Measurements from ENCODE around the gene MPZL1.

The MPZL1 gene

GRCh38 chr1:167751676-167752075 is 29.9 kb downstream of the MPZL1 start:
- TF ChIP-seq YY1 (IDR thresholded peaks at IDR 0.05; ENCODE audit: low read depth), result no peak
- TF ChIP-seq NFIC (IDR thresholded peaks at IDR 0.05), result no peak
- no peak for TF ChIP-seq FOXM1 (IDR thresholded peaks at IDR 0.05; ENCODE audit: borderline replicate concordance, low read depth)
- TF ChIP-seq EGR1 (IDR thresholded peaks at IDR 0.05), result no peak
- TF ChIP-seq USF1 (IDR thresholded peaks at IDR 0.05), result no peak
- TF ChIP-seq TCF12 (IDR thresholded peaks at IDR 0.05; ENCODE audit: low read depth), result no peak
- TF ChIP-seq, protein P1, sequence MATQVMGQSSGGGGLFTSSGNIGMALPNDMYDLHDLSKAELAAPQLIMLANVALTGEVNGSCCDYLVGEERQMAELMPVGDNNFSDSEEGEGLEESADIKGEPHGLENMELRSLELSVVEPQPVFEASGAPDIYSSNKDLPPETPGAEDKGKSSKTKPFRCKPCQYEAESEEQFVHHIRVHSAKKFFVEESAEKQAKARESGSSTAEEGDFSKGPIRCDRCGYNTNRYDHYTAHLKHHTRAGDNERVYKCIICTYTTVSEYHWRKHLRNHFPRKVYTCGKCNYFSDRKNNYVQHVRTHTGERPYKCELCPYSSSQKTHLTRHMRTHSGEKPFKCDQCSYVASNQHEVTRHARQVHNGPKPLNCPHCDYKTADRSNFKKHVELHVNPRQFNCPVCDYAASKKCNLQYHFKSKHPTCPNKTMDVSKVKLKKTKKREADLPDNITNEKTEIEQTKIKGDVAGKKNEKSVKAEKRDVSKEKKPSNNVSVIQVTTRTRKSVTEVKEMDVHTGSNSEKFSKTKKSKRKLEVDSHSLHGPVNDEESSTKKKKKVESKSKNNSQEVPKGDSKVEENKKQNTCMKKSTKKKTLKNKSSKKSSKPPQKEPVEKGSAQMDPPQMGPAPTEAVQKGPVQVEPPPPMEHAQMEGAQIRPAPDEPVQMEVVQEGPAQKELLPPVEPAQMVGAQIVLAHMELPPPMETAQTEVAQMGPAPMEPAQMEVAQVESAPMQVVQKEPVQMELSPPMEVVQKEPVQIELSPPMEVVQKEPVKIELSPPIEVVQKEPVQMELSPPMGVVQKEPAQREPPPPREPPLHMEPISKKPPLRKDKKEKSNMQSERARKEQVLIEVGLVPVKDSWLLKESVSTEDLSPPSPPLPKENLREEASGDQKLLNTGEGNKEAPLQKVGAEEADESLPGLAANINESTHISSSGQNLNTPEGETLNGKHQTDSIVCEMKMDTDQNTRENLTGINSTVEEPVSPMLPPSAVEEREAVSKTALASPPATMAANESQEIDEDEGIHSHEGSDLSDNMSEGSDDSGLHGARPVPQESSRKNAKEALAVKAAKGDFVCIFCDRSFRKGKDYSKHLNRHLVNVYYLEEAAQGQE (IDR thresholded peaks at IDR 0.05; ENCODE audit: low read depth), result no peak
- no peak for TF ChIP-seq CEBPB (IDR thresholded peaks at IDR 0.05)

DNA sequence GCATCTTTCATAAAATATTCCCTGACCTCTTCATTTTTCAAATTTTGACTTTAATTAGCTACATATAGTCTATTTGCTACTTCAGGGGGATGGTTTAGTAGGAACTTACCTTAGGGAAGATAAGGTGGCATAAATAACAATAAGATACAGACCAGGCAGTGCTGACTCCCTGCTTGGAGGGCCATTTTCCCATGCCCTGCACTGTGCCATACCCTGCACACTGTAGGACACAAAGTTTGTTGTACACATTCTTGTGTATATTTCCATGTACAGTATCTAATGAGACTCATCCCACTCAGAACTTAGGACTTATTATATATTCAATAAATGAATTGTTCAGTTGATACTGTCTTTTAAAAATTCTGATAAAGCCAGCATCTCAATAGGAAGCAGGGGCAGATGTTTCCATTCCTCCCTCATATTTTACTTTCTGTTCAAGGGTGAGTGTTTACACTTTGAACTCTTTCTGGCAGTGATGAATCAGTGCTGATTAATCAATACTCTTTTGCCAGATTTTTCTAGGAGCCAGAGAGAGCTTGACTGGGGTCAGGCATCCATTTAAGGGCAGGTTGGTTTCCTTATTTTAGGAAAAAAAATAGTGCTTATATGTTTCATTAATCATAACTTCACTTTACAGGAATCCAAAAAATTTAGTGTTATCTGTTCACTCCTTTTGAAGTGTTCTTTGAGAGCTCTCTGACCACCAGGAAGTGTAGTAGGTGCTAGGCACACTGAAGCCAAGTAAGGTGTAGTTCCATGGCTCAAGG is 30.6 kb downstream of the MPZL1 start:
- TF ChIP-seq MAX (IDR thresholded peaks at IDR 0.05), result no peak
- no peak for TF ChIP-seq ZBTB7A (IDR thresholded peaks at IDR 0.05; ENCODE audit: low read depth)
- TF ChIP-seq TAF1 (IDR thresholded peaks at IDR 0.05; ENCODE audit: low read depth), result no peak
- TF ChIP-seq FOXM1 (IDR thresholded peaks at IDR 0.05; ENCODE audit: borderline replicate concordance, low read depth), result no peak
- no peak for TF ChIP-seq CEBPB (IDR thresholded peaks at IDR 0.05)
- TF ChIP-seq EGR1 (IDR thresholded peaks at IDR 0.05), result no peak
- no peak for TF ChIP-seq CREB1 (IDR thresholded peaks at IDR 0.05; ENCODE audit: low read depth)
- TF ChIP-seq RAD21 (IDR thresholded peaks at IDR 0.05; ENCODE audit: low read depth), result no peak
- TF ChIP-seq, protein P1 (IDR thresholded peaks at IDR 0.05; ENCODE audit: low read depth), result no peak
- TF ChIP-seq YY1 (IDR thresholded peaks at IDR 0.05; ENCODE audit: low read depth), result no peak
- TF ChIP-seq NFIC (IDR thresholded peaks at IDR 0.05), result no peak
- TF ChIP-seq TEAD4 (IDR thresholded peaks at IDR 0.05), result no peak
- TF ChIP-seq EP300 (IDR thresholded peaks at IDR 0.05; ENCODE audit: borderline replicate concordance), result no peak
- TF ChIP-seq USF1 (IDR thresholded peaks at IDR 0.05), result no peak
- no peak for TF ChIP-seq TCF12 (IDR thresholded peaks at IDR 0.05; ENCODE audit: low read depth)

DNA sequence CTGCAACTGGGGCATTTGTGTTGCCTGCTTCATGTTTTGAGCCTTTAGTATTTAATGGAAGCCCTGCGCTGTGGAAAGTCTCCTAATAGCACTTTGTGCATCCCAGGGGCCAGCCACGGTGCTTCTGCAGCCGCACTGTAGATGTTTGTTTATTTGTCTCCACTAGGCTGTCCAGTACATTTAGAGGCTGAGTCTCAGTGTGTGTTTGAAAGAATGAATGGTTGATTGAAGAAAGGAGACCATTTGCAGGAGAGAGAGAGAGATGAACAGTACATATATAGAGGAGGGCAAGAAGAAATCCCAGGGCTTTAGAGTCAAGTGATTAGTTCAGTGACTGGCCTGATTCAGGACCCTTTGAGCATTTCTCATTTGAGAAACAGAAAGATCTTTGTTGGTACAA is 33.9 kb downstream of the MPZL1 start:
- no peak for TF ChIP-seq YY1 (IDR thresholded peaks at IDR 0.05; ENCODE audit: low read depth)
- TF ChIP-seq, protein P1 (IDR thresholded peaks at IDR 0.05; ENCODE audit: low read depth), result no peak
- no peak for TF ChIP-seq CEBPB (IDR thresholded peaks at IDR 0.05)
- TF ChIP-seq USF1 (IDR thresholded peaks at IDR 0.05), result no peak
- TF ChIP-seq TAF1 (IDR thresholded peaks at IDR 0.05; ENCODE audit: low read depth), result no peak
- TF ChIP-seq EP300 (IDR thresholded peaks at IDR 0.05; ENCODE audit: borderline replicate concordance), result no peak
- no peak for TF ChIP-seq RAD21 (IDR thresholded peaks at IDR 0.05; ENCODE audit: low read depth)
- no peak for TF ChIP-seq MAX (IDR thresholded peaks at IDR 0.05)

DNA sequence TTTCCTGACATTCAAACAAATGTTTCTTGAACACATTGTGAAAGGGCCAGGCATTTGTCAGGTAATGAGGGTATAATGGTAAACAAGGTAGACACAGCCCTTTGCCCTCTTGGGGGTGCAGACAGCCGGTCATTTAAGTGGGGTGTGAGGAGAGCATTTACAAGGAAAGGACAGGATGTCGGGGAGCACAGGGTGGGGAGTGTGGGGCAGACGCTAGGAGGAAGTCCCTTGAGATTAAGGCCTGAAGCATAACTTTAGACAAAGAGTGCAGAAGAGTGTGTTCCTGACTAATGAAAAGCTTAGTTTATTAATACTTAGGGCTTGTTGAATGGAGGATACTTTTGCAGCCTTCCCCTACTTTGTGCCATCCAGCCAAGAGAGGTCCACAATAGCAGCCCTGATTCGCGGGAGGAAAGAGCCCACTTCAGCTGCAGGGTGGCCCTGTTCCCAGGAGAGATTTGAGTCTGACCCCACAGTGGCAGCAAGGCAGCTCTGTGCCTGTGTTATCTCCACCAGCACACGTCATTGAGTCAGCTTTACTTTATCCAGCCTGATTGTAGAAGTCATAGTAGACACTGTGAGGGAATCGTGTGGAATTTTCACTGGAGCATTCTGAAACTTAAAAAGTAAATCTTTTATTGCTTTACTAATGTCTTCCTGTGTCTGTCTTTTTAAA is 35.1 kb downstream of the MPZL1 start:
- TF ChIP-seq CREB1 (IDR thresholded peaks at IDR 0.05; ENCODE audit: low read depth) (no peak), FOXM1 (IDR thresholded peaks at IDR 0.05; ENCODE audit: borderline replicate concordance, low read depth) (no peak), USF1 (IDR thresholded peaks at IDR 0.05) (no peak), EP300 (IDR thresholded peaks at IDR 0.05; ENCODE audit: borderline replicate concordance) (no peak), ZBTB7A (IDR thresholded peaks at IDR 0.05; ENCODE audit: low read depth) (no peak), EGR1 (IDR thresholded peaks at IDR 0.05) (no peak), TAF1 (IDR thresholded peaks at IDR 0.05; ENCODE audit: low read depth) (no peak), MAX (IDR thresholded peaks at IDR 0.05) (no peak), TCF12 (IDR thresholded peaks at IDR 0.05; ENCODE audit: low read depth) (no peak)
- TF ChIP-seq, protein P1 (IDR thresholded peaks at IDR 0.05; ENCODE audit: low read depth), result no peak
